Measurements from ENCODE around the gene PRR5L. TPM values are rescaled to one million over a fixed set of nuclear protein-coding genes. Genes with fewer than 3 reads are reported as not detected.
A peak's percentile ranks its signal among the peaks of the same experiment; 100 is the strongest.

Gene PRR5L
- total and polyA plus RNA-seq, 9 of the 15 experiments (the other 6 are each of a cell fraction or from before 2014, with no cell fraction given): 0.11 to 0.60 (median 0.36) TPM; not detected in 2

DNA sequence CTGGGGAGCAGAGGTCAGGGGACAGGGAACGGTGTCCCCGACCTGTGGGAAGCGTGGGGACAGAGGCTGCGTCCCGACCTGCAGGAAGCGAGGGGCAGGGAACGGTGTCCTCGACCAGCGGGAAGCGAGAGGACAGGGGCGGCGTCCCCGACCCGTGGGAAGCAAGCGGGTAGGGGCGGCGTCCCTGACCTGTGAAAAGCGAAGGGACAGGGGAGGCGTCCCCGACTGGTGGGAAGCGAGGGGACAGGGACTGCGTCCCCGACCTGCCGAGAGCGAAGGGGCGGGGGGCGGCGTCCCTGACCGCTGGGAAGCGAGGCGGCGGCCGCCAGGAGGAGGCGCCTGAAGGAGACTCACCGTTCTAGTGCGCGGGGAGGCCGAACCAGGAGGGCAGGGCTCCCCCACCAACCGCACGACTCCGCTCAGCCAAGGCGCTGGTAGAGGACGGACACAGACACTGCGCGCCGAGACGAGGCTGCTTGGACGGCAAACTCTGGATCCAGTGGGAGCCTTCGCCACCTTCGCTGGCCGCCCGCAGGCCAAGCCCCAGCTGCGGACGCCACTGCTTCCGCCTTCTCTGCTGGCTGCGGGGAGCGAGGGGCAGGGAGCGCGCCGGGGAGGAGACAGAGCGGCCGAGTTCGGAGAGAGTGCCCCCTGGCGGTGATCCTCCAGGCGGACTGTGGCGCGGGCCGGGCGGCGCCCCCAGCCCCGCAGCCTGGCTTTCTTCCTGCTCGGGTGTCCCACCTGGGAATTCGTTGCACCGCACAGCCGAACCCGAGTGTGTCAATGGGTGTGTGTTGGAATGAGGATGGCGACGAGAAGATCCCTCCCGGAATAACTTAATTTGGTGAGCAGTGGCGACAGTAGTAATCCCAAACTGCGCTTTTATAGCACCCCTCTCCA lies 213.9 kb downstream of the PRR5L start, which contains the start of gene TRAF6 (continued):
- TF ChIP-seq ELF4 (CRISPR knock-in tag; IDR thresholded peaks at IDR 0.05) (peak; percentile 91), CREM (IDR thresholded peaks at IDR 0.05; ENCODE audit: low read depth) (peak; percentile 78), ZNF121 (CRISPR knock-in tag; conservative IDR thresholded peaks at IDR 0.05) (no peak), PPARD (CRISPR knock-in tag; IDR thresholded peaks at IDR 0.05) (no peak), HIVEP1 (CRISPR knock-in tag; IDR thresholded peaks at IDR 0.05) (no peak), GTF2A2 (tag; IDR thresholded peaks at IDR 0.05) (peak; percentile 46; the same call in 1 of the 2 replicates), TAF1 (IDR thresholded peaks at IDR 0.05; ENCODE audit: control insufficient read depth, extremely low read depth, insufficient read depth, low read length, severe bottlenecking) (peak; percentile 90), ZNF41 (CRISPR knock-in tag; conservative IDR thresholded peaks at IDR 0.05) (no peak), WHSC1 (IDR thresholded peaks at IDR 0.05; ENCODE audit: low read length) (no peak), HDAC8 (tag; IDR thresholded peaks at IDR 0.05) (no peak), SMAD2 (IDR thresholded peaks at IDR 0.05; ENCODE audit: low read depth, low read length) (no peak), DIDO1 (tag; IDR thresholded peaks at IDR 0.05; ENCODE audit: low read depth) (peak; percentile 94)
- TF ChIP-seq, protein P1, sequence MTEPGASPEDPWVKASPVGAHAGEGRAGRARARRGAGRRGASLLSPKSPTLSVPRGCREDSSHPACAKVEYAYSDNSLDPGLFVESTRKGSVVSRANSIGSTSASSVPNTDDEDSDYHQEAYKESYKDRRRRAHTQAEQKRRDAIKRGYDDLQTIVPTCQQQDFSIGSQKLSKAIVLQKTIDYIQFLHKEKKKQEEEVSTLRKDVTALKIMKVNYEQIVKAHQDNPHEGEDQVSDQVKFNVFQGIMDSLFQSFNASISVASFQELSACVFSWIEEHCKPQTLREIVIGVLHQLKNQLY (CRISPR knock-in tag; conservative IDR thresholded peaks at IDR 0.05): no peak
- TF ChIP-seq, protein P2, sequence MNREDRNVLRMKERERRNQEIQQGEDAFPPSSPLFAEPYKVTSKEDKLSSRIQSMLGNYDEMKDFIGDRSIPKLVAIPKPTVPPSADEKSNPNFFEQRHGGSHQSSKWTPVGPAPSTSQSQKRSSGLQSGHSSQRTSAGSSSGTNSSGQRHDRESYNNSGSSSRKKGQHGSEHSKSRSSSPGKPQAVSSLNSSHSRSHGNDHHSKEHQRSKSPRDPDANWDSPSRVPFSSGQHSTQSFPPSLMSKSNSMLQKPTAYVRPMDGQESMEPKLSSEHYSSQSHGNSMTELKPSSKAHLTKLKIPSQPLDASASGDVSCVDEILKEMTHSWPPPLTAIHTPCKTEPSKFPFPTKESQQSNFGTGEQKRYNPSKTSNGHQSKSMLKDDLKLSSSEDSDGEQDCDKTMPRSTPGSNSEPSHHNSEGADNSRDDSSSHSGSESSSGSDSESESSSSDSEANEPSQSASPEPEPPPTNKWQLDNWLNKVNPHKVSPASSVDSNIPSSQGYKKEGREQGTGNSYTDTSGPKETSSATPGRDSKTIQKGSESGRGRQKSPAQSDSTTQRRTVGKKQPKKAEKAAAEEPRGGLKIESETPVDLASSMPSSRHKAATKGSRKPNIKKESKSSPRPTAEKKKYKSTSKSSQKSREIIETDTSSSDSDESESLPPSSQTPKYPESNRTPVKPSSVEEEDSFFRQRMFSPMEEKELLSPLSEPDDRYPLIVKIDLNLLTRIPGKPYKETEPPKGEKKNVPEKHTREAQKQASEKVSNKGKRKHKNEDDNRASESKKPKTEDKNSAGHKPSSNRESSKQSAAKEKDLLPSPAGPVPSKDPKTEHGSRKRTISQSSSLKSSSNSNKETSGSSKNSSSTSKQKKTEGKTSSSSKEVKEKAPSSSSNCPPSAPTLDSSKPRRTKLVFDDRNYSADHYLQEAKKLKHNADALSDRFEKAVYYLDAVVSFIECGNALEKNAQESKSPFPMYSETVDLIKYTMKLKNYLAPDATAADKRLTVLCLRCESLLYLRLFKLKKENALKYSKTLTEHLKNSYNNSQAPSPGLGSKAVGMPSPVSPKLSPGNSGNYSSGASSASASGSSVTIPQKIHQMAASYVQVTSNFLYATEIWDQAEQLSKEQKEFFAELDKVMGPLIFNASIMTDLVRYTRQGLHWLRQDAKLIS (CRISPR knock-in tag; IDR thresholded peaks at IDR 0.05): peak; percentile 84
- TF ChIP-seq, protein P3, sequence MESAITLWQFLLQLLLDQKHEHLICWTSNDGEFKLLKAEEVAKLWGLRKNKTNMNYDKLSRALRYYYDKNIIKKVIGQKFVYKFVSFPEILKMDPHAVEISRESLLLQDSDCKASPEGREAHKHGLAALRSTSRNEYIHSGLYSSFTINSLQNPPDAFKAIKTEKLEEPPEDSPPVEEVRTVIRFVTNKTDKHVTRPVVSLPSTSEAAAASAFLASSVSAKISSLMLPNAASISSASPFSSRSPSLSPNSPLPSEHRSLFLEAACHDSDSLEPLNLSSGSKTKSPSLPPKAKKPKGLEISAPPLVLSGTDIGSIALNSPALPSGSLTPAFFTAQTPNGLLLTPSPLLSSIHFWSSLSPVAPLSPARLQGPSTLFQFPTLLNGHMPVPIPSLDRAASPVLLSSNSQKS (CRISPR knock-in tag; IDR thresholded peaks at IDR 0.05): no peak
- TF ChIP-seq, protein P4, sequence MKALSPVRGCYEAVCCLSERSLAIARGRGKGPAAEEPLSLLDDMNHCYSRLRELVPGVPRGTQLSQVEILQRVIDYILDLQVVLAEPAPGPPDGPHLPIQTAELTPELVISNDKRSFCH (CRISPR knock-in tag; IDR thresholded peaks at IDR 0.05): no peak
- TF ChIP-seq, protein P4 (tag; IDR thresholded peaks at IDR 0.05): peak; percentile 79; the same call in 1 of the 2 replicates

Data from K562 (cell line).